Inflammatory macrophage treated with lipopolysaccharide for 1 hour (primary cell): ENCODE results near the gene CDH12.

Experiments used
- DNase-seq, 2 donors: peaks; one replicate each; pipeline ENCODE4 v3.0.0-alpha.2; 2020 to 2022

CDH12 gene

DNA sequence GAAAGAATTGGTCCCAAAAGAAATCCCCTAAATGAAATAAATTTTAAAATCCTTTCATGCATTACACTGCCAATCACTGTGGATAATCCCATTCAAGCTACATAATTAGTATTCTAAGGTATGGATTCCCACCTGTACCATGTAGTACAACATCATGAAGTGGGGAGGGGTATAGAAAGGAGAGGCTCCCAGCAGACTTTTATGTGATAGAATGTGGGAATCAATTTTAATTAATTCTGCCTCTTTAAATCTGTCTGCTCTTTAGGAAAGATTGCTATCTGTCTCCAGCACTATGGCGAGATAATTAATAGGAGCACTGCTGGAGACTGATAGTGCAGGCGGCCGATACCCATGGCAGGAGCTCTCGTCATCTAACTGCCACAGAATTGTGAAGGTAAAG is 95.4 kb downstream of the CDH12 start:
- DNase-seq, result no peak

- DNase-seq, result no peak
Measured at GRCh38 chr5:22754155-22754554, 99.0 kb downstream of the CDH12 start.

DNA sequence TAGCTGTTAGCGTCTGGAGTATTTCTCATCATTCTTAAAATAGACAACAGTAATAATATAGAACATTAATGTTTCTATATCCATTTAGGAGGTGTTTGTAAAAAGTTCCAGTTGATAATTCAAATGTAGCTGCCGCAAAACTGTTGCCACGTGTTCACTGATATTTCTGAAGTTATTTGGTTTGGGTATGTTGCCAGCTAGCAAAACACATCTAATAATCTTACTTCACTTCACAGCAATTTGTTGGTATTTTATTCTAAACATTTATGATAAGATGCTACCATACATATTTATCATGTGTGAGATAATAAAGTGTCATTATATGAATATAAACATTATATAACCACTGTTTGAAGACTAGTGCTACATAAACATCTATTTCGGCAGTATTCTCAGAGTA is 101.6 kb downstream of the CDH12 start:
- DNase-seq, result no peak

DNA sequence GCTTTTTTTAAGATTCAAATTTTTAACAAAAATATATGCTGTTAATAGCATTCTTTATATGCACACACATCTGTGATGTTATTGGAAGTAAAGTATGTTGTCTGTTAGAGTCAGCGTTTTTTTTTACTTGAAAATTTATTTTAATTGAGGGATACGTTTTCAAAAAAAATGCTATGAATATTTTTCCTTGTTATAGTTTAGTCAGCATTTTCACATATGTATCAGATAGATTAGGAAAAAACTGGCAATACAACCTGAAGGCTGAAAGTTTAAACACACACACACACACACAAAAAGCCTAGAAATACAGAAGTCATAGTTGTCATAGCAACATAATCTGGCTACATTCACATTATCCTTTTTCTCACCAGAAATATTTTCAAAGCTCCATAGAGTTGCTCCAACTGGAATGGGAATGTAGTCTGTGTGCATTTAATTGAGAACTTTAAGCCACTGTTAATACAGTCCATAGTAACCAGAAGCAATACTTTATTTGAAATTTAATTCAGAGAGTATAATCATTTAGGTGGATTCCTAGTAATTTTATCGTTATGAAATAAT is 116.6 kb downstream of the CDH12 start:
- DNase-seq, result no peak

DNA sequence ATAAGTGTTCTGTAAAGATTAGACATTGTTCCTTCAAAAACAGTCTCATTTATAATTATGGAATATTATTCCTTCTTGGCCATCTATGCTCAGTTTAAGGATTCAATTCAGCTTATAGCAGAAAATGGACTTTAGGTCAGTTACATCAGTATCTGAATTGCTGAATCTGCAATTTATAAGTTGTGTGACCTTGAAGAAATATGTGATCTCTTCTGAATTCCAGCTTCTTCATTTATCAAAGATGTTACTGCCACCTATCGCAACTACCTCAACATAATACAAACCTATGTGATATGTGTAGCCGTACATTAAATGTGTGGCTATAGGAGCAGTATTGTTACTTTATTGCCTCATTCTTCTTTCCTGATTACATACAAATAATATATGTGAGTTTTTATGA is 118.2 kb downstream of the CDH12 start:
- DNase-seq, result no peak

GRCh38 chr5:22728610-22729009 is 124.5 kb downstream of the CDH12 start:
- DNase-seq, result no peak

GRCh38 chr5:22722491-22722890 is 130.7 kb downstream of the CDH12 start:
- no peak for DNase-seq

DNA sequence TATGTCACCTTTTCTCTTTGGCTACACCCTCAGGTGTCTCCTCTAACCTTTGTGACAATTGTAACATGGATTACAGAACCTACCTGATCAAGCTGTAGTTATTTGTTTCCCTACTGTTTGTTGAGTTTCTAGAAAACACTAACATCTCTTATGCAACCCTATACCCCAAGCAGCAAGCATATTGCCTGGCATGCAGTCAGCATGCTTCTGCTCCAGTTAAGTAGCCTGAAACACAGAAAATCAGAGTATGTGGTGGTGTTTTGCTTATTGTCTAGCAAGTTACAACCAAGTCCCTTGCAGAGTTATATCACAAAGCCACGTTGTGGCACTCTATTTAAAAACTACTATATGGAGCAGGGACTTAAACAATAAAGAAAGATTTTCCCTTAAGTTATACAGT is 131.1 kb downstream of the CDH12 start:
- no peak for DNase-seq

DNA sequence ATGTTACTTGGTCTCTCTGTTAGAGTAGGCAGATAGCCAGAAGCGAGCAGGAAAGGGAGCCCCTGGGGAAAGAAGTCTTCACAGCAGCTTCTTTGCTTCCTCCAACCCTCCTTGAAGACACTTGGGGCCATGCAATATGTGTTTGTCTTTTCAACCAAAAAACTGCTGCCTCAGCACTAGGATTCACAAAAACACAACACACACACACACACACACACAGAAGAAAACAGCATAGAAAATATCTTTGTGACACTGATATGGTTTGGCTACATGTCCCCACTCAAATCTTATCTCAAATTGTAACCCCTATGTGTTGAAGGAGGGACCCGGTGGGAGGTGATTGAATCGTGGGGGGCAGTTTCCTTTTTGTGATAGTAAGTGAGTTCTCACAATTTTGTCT is 133.3 kb downstream of the CDH12 start:
- DNase-seq, result no peak

GRCh38 chr5:22710660-22711059 is 142.5 kb downstream of the CDH12 start:
- no peak for DNase-seq

GRCh38 chr5:22709743-22710142 is 143.4 kb downstream of the CDH12 start:
- no peak for DNase-seq

DNA sequence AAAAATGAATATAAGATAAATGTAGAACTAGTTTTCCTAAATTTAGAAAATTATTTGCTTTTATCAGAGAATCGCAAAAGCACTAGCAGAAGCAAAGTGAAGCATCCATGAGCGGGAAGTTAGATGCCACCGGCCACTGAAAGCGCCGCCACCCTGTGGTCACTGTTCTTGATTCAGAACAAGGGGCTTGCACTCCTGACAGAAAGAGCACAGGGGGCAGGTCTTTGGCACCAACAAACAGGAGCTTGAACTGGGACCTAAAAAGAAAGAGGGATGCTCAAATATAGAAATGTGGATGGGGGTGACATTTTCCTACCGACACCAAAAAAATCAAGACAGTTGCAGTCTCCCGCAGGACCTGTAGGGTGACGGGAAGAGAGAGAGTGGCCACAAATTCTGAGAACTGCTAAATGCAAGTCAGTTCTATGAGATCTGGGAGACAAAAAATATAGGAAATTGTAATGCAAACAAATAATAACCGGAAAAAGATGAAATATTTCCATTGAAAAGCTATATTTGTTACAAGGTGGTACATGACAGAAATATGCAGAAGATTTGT is 144.3 kb downstream of the CDH12 start:
- no peak for DNase-seq

DNA sequence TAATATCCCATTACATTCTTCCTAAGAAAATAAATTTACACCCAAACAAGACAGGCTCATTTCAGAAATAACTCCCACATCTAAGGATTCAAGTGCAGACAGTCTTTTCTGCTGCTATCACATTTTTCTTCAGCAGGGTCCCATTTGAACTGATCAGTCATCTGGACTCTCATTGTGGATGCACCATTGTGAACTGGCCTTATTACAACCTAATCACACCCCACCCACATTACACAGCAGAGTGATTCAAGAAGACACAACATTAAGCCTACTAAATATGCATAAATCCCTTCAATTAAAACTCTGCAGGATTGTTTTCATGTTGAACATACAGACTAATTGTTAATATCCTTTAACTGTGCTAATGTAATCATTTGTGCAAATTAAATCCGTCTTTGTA is 146.2 kb downstream of the CDH12 start:
- no peak for DNase-seq

- no peak for DNase-seq
Measured at GRCh38 chr5:22699319-22699718, 153.8 kb downstream of the CDH12 start.

GRCh38 chr5:22693121-22693520 is 160.0 kb downstream of the CDH12 start:
- DNase-seq, result no peak

GRCh38 chr5:22683050-22683449 is 170.1 kb downstream of the CDH12 start:
- no peak for DNase-seq

- no peak for DNase-seq
Measured at GRCh38 chr5:22678886-22679285, 174.3 kb downstream of the CDH12 start.

- DNase-seq, result no peak
Measured at GRCh38 chr5:22673131-22673530, 180.0 kb downstream of the CDH12 start.

DNA sequence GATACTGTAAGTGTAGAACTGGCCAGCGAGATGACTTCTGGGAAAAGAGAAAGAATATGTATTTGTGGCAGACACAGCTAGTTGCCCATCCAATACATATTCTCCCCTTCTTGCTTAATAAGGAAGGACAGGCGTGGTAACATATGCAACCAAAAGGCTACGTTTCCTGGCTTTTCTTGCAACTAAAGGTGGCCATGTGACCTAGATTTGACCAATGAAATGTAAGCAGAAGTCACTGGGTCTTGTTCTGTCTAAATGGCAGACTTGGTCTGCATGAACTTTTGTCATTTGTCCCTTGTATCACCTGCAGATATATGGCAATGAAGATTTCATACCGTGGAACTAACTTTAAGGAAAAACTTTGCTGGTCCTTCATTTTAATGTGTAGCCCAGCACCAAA is 183.8 kb downstream of the CDH12 start:
- no peak for DNase-seq

GRCh38 chr5:22665801-22666200 is 187.3 kb downstream of the CDH12 start:
- DNase-seq, result no peak

DNA sequence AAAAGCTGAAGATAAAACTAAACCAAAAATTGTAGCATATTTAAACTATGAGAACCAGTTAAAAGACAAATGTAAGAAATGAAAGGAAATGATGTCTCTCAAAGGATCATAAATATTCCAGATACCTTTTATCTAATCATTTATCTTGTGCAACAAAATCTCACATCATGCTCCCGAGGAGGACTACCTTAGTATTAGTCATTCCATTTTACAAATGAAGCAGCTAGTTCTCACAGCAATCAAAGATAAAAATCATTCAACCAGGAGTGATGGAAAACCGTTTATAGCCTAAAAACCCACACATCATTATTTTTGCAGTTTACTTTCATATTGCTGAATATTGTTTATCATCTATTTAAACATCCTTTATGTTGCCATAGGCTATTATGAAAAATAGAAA is 190.0 kb downstream of the CDH12 start:
- DNase-seq, result no peak

DNA sequence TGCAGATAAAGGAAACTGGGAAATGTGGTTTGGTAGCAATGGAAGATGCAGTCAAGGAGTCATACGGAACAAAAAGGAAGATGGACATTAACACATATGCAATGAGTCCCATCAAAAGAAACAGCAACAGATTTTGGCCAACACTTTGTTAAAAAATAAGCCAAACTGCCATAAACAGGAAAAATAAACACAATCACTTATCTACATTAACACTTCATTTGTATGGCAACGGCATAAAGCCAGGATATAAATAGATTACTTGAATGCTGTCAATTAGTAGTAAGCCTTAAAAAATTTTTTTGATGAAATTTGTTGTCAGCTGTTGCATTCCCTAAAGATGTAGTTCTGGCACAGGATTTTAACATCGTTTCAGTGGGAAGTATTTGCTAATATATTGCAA is 190.8 kb downstream of the CDH12 start:
- DNase-seq, result no peak

- DNase-seq, result no peak
Measured at GRCh38 chr5:22651355-22651754, 201.8 kb downstream of the CDH12 start.

GRCh38 chr5:22650511-22650910 is 202.6 kb downstream of the CDH12 start:
- DNase-seq, result no peak

- DNase-seq, result no peak
Measured at GRCh38 chr5:22649074-22649473, 204.1 kb downstream of the CDH12 start.

DNA sequence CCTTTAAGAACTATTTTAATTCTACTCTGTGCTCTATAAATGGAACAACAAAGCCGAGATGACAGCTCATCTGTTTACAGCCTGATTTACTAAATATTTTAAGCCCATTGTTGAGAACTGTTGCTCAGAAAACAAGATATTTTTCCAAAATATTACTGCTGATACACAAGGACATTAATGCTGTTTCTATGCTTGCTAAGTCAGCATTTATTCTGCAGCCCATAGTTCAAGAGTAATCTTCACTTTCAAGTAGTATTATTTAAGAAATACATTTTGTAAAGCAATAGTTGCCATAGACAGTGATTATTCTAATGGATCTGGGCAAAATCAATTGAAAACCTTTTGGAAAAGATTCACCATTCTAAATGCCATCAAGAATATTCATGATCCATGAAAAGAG is 208.3 kb downstream of the CDH12 start:
- no peak for DNase-seq
